GM23248 (cell line): ENCODE measurements around the gene DUSP22.

Source experiments
- EZH2 ChIP-seq: fragments of 200-600 bp; sonication (generic); IDR thresholded peaks from 2 replicates; pipeline ENCODE4 v1.6.1; 2018; ENCODE audit warnings: antibody characterized with exemption, mild to moderate bottlenecking; ENCODE audit not compliant: insufficient read depth, poor library complexity, severe bottlenecking
- EZH2phosphoT487 ChIP-seq: fragments of 200-600 bp; sonication (generic); IDR thresholded peaks from 2 replicates; pipeline ENCODE4 v1.6.1; 2018; ENCODE audit warnings: antibody characterized with exemption, moderate library complexity, mild to moderate bottlenecking, low read depth; ENCODE audit not compliant: insufficient read depth

GRCh38 chr6:316753-317038, 24.4 kb downstream of the DUSP22 start:
- TF ChIP-seq EZH2 (no peak), EZH2phosphoT487 (no peak)
